Fibroblast of villous mesenchyme (primary cell): ENCODE results near the gene RDH5. TPM values are rescaled to one million over a fixed set of nuclear protein-coding genes. Genes with fewer than 3 reads are reported as not detected.
A peak's percentile ranks its signal among the peaks of the same experiment; 100 is the strongest.

Experiments
- DNase-seq: peaks from one replicate; pipeline ENCODE4 v3.0.0-alpha.2; 2010; ENCODE audit warnings: low read depth
- H3K4me3 ChIP-seq: 2 replicates; pipeline ENCODE4 v1.5.1; 2011; ENCODE audit warnings: low read depth, mild to moderate bottlenecking, low read length
- total RNA-seq: library from RNA; depleted of rRNA; stranded (reverse); fragments of >200 nt; gene quantifications from 2 replicates; pipeline ENCODE4 v1.2.3, GENCODE V29; 2012
- TF ChIP-seq, protein P1 (sequence below): IDR thresholded peaks from 2 replicates; pipeline ENCODE4 v1.5.1; 2012; ENCODE audit warnings: low read depth, mild to moderate bottlenecking, low read length; ENCODE audit not compliant: insufficient read depth

RDH5 gene, protein sequence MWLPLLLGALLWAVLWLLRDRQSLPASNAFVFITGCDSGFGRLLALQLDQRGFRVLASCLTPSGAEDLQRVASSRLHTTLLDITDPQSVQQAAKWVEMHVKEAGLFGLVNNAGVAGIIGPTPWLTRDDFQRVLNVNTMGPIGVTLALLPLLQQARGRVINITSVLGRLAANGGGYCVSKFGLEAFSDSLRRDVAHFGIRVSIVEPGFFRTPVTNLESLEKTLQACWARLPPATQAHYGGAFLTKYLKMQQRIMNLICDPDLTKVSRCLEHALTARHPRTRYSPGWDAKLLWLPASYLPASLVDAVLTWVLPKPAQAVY
- 3.9 and 6.0 TPM in 2 replicates for total RNA-seq

DNA sequence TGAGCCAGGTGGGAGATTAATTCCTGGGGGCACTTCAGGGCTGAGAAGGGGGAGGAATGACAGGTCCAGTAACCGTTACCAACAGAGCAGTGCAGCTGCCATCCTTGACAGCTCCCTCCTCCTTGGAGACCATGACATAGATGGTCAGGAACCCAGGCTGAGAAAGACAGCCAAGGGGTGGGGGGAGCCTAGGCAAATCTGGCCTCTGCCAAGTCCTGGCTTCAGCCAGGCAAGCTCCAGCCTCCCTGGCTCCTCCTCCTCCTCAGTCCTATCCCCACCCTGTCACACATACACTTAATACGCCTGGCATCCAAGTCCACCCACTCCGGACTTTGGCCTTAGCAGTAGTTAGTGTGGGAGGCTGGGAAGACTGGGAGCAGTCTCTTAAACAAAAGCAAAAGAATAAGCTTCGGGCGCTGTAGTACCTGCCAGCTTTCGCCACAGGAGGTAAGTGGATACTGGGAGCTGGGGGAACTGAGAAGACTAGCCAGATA, at the start of gene RDH5:
Gene RDH5 (plus strand): TSS at position 323 of the 494 bp plus-strand sequence. CDS start 792 bp downstream, outside the sequence.
- H3K4me3 ChIP-seq, result no peak within 1 kb of the TSS
- peak; percentile 55 for DNase-seq
- TF ChIP-seq, protein P1, sequence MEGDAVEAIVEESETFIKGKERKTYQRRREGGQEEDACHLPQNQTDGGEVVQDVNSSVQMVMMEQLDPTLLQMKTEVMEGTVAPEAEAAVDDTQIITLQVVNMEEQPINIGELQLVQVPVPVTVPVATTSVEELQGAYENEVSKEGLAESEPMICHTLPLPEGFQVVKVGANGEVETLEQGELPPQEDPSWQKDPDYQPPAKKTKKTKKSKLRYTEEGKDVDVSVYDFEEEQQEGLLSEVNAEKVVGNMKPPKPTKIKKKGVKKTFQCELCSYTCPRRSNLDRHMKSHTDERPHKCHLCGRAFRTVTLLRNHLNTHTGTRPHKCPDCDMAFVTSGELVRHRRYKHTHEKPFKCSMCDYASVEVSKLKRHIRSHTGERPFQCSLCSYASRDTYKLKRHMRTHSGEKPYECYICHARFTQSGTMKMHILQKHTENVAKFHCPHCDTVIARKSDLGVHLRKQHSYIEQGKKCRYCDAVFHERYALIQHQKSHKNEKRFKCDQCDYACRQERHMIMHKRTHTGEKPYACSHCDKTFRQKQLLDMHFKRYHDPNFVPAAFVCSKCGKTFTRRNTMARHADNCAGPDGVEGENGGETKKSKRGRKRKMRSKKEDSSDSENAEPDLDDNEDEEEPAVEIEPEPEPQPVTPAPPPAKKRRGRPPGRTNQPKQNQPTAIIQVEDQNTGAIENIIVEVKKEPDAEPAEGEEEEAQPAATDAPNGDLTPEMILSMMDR, result no peak

- no peak for DNase-seq
- no peak overlapping the region for H3K4me3 ChIP-seq
- TF ChIP-seq, protein P1, result no peak
These were observed 48.4 kb upstream of the RDH5 start for GRCh38 chr12:55671746-55672145.

- DNase-seq, result no peak
- TF ChIP-seq, protein P1, result no peak
These were observed 46.6 kb upstream of the RDH5 start for GRCh38 chr12:55673638-55674037.

GRCh38 chr12:55675666-55676065, 44.5 kb upstream of the RDH5 start:
- H3K4me3 ChIP-seq, result no peak overlapping the region
- TF ChIP-seq, protein P1, result no peak
- DNase-seq, result no peak

More at GRCh38 chr12:55673638-55674037, 46.6 kb upstream of the RDH5 start:
- no peak overlapping the region for H3K4me3 ChIP-seq

GRCh38 chr12:55676707-55677106, 43.5 kb upstream of the RDH5 start:
- H3K4me3 ChIP-seq, result no peak overlapping the region
- no peak for DNase-seq
- TF ChIP-seq, protein P1, result no peak

GRCh38 chr12:55679691-55680090, 40.5 kb upstream of the RDH5 start:
- TF ChIP-seq, protein P1, result no peak
- DNase-seq, result no peak
- no peak overlapping the region for H3K4me3 ChIP-seq
